Karpas-422 (cell line): Measurements from ENCODE around the gene SLC35E3. TPM values are rescaled to one million over a fixed set of nuclear protein-coding genes. Genes with fewer than 3 reads are reported as not detected.

Experiments
- DNase-seq: peaks from one replicate; pipeline ENCODE4 v3.0.0-alpha.2; 2015
- H2AFZ ChIP-seq: fragments of 200-600 bp; sonication (generic); 2 replicates; pipeline ENCODE4 v1.6.1; 2014; ENCODE audit warnings: antibody characterized with exemption, low read length, mixed read lengths
- H3K27ac ChIP-seq: fragments of 200-600 bp; sonication (generic); 2 replicates; pipeline ENCODE4 v1.5.1; 2014; ENCODE audit warnings: mild to moderate bottlenecking, low read length, moderate library complexity
- H3K27me3 ChIP-seq: fragments of 200-600 bp; sonication (generic); 2 replicates; pipeline ENCODE4 v1.6.1; 2014; ENCODE audit warnings: low read length, mixed read lengths
- H3K36me3 ChIP-seq: fragments of 200-600 bp; sonication (generic); 2 replicates; pipeline ENCODE4 v1.6.1; 2014; ENCODE audit warnings: low read length, mixed read lengths; ENCODE audit not compliant: insufficient read depth
- H3K4me1 ChIP-seq: fragments of 200-600 bp; sonication (generic); 2 replicates; pipeline ENCODE4 v1.6.1; 2014; ENCODE audit warnings: mild to moderate bottlenecking, low read length, mixed read lengths
- H3K4me2 ChIP-seq: fragments of 200-600 bp; sonication (generic); 2 replicates; pipeline ENCODE4 v1.6.1; 2014; ENCODE audit warnings: low read length, low read depth, mild to moderate bottlenecking; ENCODE audit not compliant: poor library complexity, severe bottlenecking
- H3K4me3 ChIP-seq: fragments of 200-600 bp; sonication (generic); 2 replicates; pipeline ENCODE4 v1.5.1; 2014; ENCODE audit warnings: mild to moderate bottlenecking, antibody characterized with exemption, low read length, mixed read lengths
- H3K79me2 ChIP-seq: fragments of 200-600 bp; sonication (generic); 2 replicates; pipeline ENCODE4 v1.6.1; 2014; ENCODE audit warnings: mild to moderate bottlenecking, low read length, mixed read lengths
- H3K9ac ChIP-seq: fragments of 200-600 bp; sonication (generic); 2 replicates; pipeline ENCODE4 v1.6.0; 2014; ENCODE audit warnings: low read length
- H3K9me2 ChIP-seq: fragments of 200-600 bp; sonication (generic), shearing (Covaris generic); replicated peaks from 2 replicates; pipeline ENCODE4 v1.6.0; 2014; ENCODE audit warnings: mild to moderate bottlenecking, low read length, moderate library complexity; ENCODE audit not compliant: insufficient read depth
- H3K9me3 ChIP-seq: fragments of 300-700, 200-600 bp; sonication (generic); 2 replicates; pipeline ENCODE4 v1.6.1; 2014; ENCODE audit warnings: low read length, mixed read lengths
- H4K20me1 ChIP-seq: fragments of 200-600 bp; sonication (generic); 2 replicates; pipeline ENCODE4 v1.6.1; 2014; ENCODE audit warnings: mild to moderate bottlenecking, antibody characterized with exemption, low read length, low read depth; ENCODE audit not compliant: insufficient read depth
- total RNA-seq: library from RNA; depleted of rRNA; stranded (reverse); fragments of >200 nt; shearing (Covaris generic); gene quantifications from 2 replicates; pipeline ENCODE4 v1.2.3, GENCODE V29; 2014; ENCODE audit warnings: low replicate concordance

SLC35E3 gene
- total RNA-seq, 1 experiment from 2014 or later = 3.5 TPM

DNA sequence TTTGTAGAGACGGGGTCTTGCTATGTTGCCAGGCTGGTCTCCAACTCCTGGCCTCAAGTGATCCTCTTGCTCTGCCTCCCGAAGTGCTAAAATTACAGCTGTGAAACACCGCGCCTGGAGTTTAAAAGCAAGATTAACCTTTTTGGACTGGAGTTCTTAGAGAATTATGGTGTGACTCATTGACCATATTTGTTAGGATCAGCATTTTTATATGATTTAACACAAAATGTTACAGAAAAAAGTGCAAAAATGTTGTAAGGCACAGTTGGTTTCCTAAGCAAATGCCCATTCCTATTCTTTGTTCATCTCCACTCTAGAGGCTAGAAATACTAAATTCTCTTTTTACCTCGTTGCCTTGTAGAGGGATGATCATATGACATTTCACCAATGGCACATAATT, 27.6 kb downstream of the SLC35E3 start:
- Histone ChIP-seq H3K9ac (no peak overlapping the region), H3K27me3 (no peaks in the 10 kb centered on the region), H3K9me2 (no peaks in the 10 kb centered on the region), H3K9me3 (no peaks in the 10 kb centered on the region), H3K79me2 (no peaks in the 10 kb centered on the region), H3K36me3 (no peaks in the 10 kb centered on the region), H3K4me2 (no peak overlapping the region), H3K27ac (no peak overlapping the region), H2AFZ (no peak overlapping the region), H4K20me1 (no peaks in the 10 kb centered on the region), H3K4me1 (no peaks in the 10 kb centered on the region), H3K4me3 (no peak overlapping the region)
- no peak for DNase-seq

- Histone ChIP-seq H3K27ac (no peak overlapping the region), H3K79me2 (no peaks in the 10 kb centered on the region), H4K20me1 (no peaks in the 10 kb centered on the region), H3K9me2 (no peaks in the 10 kb centered on the region), H2AFZ (no peak overlapping the region), H3K9me3 (no peaks in the 10 kb centered on the region), H3K4me3 (no peak overlapping the region), H3K4me2 (no peak overlapping the region), H3K36me3 (no peaks in the 10 kb centered on the region), H3K27me3 (no peaks in the 10 kb centered on the region), H3K9ac (no peak overlapping the region), H3K4me1 (no peaks in the 10 kb centered on the region)
- DNase-seq = peak; percentile 36
These were observed 29.2 kb downstream of the SLC35E3 start for GRCh38 chr12:68775121-68775630.

DNA sequence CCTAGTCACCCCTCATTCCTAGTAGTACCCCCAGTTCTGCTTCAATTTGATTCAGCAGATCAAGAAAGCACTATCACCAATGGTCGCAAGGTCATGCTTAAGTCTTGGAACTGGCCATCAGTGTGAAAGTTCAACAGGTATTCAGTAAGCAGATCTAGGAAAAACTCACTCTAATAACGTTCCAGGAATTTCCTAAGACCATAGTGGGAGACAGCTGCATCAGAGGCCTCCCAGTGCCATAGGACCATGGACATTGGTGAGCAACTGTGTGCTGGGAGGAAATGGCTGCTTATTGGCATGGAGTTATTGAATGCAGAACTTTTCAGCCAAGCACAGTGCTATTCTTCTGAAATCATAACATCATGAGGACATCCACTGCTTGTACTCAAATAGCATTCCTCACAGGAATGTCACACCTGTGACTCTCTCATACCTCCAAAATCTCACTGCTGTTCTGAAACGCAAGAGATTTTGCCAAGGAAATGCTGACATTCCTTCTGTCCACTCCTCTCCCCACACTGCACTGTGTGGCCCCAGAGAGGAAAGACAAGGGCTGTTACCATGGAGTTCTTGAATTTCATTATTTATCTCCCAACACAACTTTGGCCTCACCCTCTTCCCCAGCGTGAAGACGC, 31.1 kb downstream of the SLC35E3 start:
- Histone ChIP-seq H3K36me3 (no peaks in the 10 kb centered on the region), H3K4me3 (no peak overlapping the region), H3K9me2 (no peaks in the 10 kb centered on the region), H3K4me2 (no peak overlapping the region), H4K20me1 (no peaks in the 10 kb centered on the region), H3K79me2 (no peaks in the 10 kb centered on the region), H3K9ac (no peak overlapping the region), H2AFZ (no peak overlapping the region), H3K9me3 (no peaks in the 10 kb centered on the region), H3K27ac (no peak overlapping the region), H3K27me3 (no peaks in the 10 kb centered on the region), H3K4me1 (no peaks in the 10 kb centered on the region)
- DNase-seq = peak; percentile 28

DNA sequence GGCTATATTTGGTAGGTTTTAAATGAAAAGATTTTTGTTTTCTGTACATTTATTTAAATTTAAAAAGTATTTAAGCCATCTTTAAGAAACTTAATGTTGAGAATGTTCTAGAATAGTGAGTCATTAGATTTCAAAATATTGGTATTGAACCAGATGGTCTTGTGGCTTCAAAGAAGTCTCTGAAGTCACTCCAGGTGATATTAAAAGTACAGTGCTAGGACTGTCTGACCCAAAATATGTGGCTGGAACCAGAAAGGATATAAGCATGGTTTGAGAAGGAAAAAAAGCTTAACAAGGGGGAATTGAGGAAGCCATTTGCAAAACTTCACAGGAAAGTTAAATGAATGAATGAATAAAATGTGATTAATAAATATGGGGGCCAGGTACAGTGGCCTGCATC, 33.3 kb downstream of the SLC35E3 start:
- H3K36me3 ChIP-seq = no peaks in the 10 kb centered on the region
- no peaks in the 10 kb centered on the region for H3K79me2 ChIP-seq
- H2AFZ ChIP-seq = no peak overlapping the region
- H3K4me2 ChIP-seq = no peak overlapping the region
- no peaks in the 10 kb centered on the region for H3K4me1 ChIP-seq
- DNase-seq = no peak
- H3K9me3 ChIP-seq = no peaks in the 10 kb centered on the region
- no peaks in the 10 kb centered on the region for H4K20me1 ChIP-seq
- no peak overlapping the region for H3K9ac ChIP-seq
- H3K27me3 ChIP-seq = no peaks in the 10 kb centered on the region
- no peak overlapping the region for H3K27ac ChIP-seq
- H3K4me3 ChIP-seq = no peak overlapping the region
- H3K9me2 ChIP-seq = no peaks in the 10 kb centered on the region

DNA sequence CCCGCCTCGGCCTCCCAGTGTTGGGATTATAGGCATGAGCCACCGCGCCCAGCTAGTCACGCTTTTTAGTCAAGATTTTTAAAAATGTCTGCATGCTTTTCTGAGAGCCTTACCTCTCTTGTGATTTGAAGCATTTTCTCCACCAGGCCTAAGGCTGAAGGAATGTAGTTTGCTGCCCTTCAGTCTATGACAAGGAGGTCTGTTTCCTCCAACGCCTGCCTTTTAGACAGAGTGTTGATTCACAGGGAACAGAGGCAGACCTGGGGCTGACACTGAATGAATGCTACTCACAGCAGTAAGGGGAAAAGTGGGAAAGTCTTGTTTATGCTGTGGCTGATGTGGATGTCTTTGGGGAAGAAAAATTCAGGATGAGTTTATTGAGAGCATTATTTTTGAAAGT, 34.8 kb downstream of the SLC35E3 start:
- H3K27me3 ChIP-seq = no peaks in the 10 kb centered on the region
- H3K4me1 ChIP-seq = no peaks in the 10 kb centered on the region
- DNase-seq = no peak
- no peaks in the 10 kb centered on the region for H4K20me1 ChIP-seq
- no peak overlapping the region for H3K4me2 ChIP-seq
- H2AFZ ChIP-seq = no peak overlapping the region
- H3K27ac ChIP-seq = no peak overlapping the region
- no peaks in the 10 kb centered on the region for H3K9me2 ChIP-seq
- H3K9ac ChIP-seq = no peak overlapping the region
- no peaks in the 10 kb centered on the region for H3K79me2 ChIP-seq
- no peaks in the 10 kb centered on the region for H3K9me3 ChIP-seq
- no peak overlapping the region for H3K4me3 ChIP-seq
- H3K36me3 ChIP-seq = no peaks in the 10 kb centered on the region

DNA sequence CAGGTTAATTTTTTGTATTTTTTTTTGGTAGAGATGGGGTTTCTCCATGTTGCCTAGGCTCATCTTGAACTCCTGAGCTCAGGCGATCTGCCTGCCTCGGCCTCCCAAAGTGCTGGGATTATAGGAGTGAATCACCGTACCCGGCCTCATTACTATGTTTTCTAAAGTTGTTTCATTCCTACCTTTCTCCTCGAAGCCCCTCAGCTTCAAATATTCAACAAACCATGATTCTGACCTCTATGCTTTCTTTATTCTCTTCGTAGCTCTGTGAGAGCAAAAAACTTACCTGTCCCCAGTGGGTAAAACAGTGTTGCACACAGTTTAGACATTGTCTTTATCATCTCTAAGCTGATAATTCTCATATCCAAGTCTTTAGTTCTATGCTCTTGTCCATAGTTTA, 35.8 kb downstream of the SLC35E3 start:
- no peaks in the 10 kb centered on the region for H3K27me3 ChIP-seq
- no peak overlapping the region for H3K9ac ChIP-seq
- H3K4me2 ChIP-seq = no peak overlapping the region
- no peaks in the 10 kb centered on the region for H3K9me3 ChIP-seq
- H3K79me2 ChIP-seq = no peaks in the 10 kb centered on the region
- no peak overlapping the region for H3K27ac ChIP-seq
- no peaks in the 10 kb centered on the region for H3K9me2 ChIP-seq
- H3K36me3 ChIP-seq = no peaks in the 10 kb centered on the region
- no peaks in the 10 kb centered on the region for H4K20me1 ChIP-seq
- H3K4me3 ChIP-seq = no peak overlapping the region
- H2AFZ ChIP-seq = no peak overlapping the region
- no peaks in the 10 kb centered on the region for H3K4me1 ChIP-seq
- DNase-seq = no peak

DNA sequence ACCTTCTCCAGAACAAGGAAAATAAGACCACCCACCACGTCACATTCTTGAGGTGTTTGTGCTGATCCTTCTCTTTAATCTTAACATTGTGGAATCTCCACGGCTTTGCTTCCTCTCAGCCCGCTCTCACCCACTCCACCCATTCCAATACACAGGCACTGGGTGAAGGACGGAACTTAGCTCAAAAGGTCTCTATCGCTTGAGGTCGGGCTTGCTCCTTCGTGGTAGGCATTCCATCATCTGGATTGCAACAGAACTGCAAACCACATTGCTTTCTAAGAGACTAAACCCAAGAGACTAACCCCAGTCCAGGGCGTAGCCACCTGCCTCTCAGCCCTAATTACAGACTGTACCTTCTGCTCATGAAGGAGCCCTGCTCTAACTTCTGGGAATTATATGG, 38.0 kb downstream of the SLC35E3 start:
- H2AFZ ChIP-seq = no peak overlapping the region
- peak; percentile 16 for DNase-seq

GRCh38 chr12:68785358-68785757, 39.4 kb downstream of the SLC35E3 start:
- no peaks in the 10 kb centered on the region for H4K20me1 ChIP-seq
- no peaks in the 10 kb centered on the region for H3K27me3 ChIP-seq
- H3K27ac ChIP-seq = no peak overlapping the region
- H3K9ac ChIP-seq = no peak overlapping the region
- peak; percentile 39 for DNase-seq
- no peaks in the 10 kb centered on the region for H3K9me2 ChIP-seq
- no peaks in the 10 kb centered on the region for H3K9me3 ChIP-seq
- H3K4me3 ChIP-seq = no peak overlapping the region
- H3K36me3 ChIP-seq = no peaks in the 10 kb centered on the region
- H3K4me2 ChIP-seq = no peak overlapping the region
- no peaks in the 10 kb centered on the region for H3K4me1 ChIP-seq
- H3K79me2 ChIP-seq = no peaks in the 10 kb centered on the region
- no peak overlapping the region for H2AFZ ChIP-seq

More for the DNA sequence above, 38.0 kb downstream of the SLC35E3 start:
- Histone ChIP-seq H3K27ac (no peak overlapping the region), H3K27me3 (no peaks in the 10 kb centered on the region), H3K4me2 (no peak overlapping the region), H3K4me1 (no peaks in the 10 kb centered on the region), H3K9ac (no peak overlapping the region), H3K9me2 (no peaks in the 10 kb centered on the region), H4K20me1 (no peaks in the 10 kb centered on the region), H3K4me3 (no peak overlapping the region), H3K9me3 (no peaks in the 10 kb centered on the region), H3K79me2 (no peaks in the 10 kb centered on the region), H3K36me3 (no peaks in the 10 kb centered on the region)
